ENCODE results near the gene KMT2B.

Gene KMT2B

DNA sequence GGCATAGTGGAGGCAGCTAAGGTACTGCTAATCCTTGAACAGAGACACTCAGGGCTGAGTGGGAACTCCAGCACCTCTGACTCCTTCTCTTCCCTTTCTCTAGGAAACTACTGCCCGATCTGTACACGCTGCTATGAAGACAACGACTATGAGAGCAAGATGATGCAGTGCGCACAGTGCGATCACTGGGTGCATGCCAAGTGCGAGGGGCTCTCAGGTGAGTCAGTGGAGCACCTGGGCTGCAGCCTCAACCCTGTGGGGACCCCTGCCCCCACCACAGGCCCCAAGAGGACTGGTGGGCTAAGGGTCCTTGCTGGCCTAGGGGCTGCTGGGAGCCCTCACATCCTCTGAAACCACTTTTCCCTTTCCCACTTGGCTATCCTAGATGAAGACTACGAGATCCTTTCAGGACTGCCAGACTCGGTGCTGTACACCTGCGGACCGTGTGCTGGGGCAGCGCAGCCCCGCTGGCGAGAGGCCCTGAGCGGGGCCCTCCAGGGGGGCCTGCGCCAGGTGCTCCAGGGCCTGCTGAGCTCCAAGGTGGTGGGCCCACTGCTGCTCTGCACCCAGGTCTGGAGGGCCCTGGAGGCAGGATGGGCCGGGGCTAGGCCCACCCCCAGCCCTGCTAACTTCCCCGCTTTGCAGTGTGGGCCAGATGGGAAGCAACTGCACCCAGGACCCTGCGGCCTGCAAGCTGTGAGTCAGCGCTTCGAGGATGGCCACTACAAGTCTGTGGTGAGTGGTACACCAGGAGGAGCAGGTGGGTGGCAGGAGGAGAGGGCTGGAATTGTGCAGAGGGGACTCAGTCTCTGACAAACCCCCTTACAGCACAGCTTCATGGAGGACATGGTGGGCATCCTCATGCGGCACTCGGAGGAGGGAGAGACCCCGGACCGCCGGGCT is 9.5 kb downstream of the KMT2B start:
- DNase-seq: no peak

DNA sequence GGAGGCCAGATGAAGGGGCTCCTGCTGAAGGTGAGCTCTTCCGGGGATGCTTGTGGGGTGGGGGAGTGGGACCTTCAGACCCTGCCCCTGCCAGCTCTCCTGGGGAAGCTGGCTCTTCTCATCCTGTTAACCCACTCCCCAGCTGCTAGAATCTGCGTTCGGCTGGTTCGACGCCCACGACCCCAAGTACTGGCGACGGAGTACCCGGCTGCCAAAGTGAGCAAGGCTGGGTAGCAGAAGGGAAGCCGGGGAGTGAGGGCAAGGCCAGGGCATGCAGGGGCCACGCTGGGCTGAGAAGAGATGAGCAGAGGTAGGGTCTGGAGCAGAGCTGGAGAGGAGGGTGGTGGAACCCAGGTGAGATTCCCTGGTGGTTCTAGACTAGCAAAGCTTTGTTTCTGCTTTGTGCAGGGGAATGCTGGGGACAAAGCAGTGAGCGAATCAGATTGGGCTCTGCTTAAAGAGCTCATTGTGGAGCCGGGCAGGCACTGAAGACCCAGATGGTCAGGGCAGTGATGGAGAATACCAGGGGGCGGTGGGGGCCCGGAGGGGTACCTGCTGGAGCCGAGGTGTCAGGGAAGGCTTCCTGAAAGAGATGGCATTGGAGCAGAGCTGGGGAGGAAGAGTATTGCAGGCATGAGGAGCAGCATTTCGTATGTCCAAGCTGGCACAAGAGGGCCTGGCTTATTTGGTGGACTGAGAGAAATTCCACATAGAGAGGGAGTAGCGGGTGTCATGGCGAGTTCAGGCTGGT is 10.3 kb downstream of the KMT2B start:
- no peak for DNase-seq

DNA sequence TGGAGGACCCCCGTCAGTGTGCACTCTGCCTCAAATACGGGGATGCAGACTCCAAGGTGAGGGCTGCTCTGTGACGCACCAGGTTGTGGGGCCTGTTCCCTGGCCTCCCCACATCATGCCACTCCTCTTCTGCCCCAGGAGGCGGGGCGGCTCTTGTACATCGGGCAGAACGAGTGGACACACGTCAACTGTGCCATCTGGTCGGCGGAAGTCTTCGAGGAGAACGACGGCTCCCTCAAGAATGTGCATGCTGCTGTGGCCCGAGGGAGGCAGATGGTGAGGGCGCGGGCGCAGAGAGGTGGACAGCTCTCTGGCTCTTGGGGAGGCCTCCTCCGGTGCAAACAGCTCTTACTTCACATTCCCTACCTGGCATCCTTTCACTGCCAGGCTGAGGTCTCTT is 11.2 kb downstream of the KMT2B start:
- no peak for DNase-seq

DNA sequence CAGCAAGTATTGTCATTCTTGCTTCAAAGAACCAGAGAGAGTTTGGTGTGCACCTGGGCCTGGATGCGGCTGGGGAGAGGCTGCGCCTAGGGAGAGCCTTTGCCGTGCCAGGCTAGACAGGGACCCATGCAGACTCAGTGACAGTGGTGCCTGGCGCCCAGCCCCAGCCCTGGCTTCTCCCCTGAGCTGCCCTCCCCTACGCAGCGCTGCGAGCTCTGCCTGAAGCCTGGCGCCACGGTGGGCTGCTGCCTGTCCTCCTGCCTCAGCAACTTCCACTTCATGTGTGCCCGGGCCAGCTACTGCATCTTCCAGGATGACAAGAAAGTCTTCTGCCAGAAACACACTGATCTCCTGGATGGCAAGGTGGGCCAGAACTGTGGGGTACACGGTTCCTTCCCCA is 12.0 kb downstream of the KMT2B start:
- DNase-seq: no peak

GRCh38 chr19:35730326-35730725 is 12.5 kb downstream of the KMT2B start:
- no peak for DNase-seq

- DNase-seq: no peak
Observed at GRCh38 chr19:35731353-35731752, 13.6 kb downstream of the KMT2B start.

DNA sequence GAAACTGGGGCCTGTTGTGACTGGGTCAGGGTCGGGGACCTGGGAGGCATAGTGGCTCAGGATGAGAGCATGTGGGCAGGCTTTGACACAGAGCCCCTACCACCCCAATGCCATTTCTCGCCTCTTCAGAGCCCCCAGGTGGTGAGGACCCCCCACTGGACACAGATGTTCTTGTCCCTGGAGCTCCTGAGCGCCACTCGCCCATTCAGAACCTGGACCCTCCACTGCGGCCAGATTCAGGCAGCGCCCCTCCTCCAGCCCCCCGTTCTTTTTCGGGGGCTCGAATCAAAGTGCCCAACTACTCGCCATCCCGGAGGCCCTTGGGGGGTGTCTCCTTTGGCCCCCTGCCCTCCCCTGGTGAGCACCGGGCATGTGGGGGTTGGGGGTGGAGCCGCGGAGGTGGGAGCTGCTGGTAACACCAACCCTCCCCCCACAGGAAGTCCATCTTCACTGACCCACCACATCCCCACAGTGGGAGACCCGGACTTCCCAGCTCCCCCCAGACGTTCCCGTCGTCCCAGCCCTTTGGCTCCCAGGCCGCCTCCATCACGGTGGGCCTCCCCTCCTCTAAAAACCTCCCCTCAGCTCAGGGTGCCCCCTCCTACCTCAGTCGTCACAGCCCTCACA is 14.1 kb downstream of the KMT2B start:
- DNase-seq: no peak

DNA sequence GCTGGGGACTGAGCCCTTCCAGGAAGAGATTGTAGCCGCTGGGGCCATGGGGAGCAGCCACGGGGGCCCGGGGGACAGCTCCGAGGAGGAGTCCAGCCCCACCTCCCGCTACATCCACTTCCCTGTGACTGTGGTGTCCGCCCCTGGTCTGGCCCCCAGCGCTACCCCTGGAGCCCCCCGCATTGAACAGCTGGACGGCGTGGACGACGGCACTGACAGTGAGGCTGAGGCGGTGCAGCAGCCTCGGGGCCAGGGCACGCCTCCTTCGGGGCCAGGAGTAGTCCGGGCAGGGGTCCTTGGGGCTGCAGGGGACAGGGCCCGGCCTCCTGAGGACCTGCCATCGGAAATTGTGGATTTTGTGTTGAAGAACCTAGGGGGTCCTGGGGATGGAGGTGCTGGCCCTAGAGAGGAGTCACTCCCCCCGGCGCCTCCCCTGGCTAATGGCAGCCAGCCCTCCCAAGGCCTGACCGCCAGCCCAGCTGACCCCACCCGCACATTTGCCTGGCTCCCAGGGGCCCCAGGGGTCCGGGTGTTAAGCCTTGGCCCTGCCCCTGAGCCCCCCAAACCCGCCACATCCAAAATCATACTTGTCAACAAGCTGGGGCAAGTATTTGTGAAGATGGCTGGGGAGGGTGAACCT is 14.9 kb downstream of the KMT2B start:
- DNase-seq: no peak

DNA sequence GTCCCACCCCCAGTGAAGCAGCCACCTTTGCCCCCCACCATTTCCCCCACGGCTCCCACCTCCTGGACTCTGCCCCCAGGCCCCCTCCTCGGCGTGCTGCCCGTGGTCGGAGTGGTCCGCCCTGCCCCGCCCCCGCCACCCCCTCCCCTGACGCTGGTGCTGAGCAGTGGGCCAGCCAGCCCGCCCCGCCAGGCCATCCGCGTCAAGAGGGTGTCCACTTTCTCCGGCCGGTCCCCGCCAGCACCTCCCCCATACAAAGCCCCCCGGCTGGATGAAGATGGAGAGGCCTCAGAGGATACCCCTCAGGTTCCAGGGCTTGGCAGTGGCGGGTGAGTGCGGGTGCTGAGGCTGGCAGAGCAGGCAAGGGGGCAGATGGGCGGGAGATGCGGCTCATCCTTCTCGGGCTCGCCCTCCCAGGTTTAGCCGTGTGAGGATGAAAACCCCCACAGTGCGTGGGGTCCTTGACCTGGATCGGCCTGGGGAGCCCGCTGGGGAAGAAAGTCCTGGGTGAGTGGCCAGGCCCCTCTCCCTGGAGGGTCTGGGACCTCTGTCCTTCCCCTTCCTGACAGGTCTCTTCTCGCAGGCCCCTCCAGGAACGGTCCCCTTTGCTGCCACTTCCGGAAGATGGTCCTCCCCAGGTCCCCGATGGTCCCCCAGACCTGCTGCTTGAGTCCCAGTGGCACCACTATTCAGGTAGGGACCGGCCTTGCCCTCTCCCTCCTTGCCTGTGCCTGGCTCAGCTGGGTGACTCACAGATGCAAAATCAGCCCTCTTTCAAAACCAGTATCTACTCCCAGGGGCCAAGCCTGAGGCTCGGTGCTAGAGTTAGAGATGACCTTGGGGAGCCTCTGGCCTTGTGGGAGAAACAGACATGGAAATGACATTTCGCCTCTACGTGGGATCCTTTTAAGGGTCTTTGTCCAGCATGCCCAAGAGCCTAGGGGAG is 15.7 kb downstream of the KMT2B start:
- DNase-seq: no peak

- no peak for DNase-seq
Observed at GRCh38 chr19:35734273-35734672, 16.5 kb downstream of the KMT2B start.

GRCh38 chr19:35734889-35735288 is 17.1 kb downstream of the KMT2B start:
- DNase-seq: no peak

DNA sequence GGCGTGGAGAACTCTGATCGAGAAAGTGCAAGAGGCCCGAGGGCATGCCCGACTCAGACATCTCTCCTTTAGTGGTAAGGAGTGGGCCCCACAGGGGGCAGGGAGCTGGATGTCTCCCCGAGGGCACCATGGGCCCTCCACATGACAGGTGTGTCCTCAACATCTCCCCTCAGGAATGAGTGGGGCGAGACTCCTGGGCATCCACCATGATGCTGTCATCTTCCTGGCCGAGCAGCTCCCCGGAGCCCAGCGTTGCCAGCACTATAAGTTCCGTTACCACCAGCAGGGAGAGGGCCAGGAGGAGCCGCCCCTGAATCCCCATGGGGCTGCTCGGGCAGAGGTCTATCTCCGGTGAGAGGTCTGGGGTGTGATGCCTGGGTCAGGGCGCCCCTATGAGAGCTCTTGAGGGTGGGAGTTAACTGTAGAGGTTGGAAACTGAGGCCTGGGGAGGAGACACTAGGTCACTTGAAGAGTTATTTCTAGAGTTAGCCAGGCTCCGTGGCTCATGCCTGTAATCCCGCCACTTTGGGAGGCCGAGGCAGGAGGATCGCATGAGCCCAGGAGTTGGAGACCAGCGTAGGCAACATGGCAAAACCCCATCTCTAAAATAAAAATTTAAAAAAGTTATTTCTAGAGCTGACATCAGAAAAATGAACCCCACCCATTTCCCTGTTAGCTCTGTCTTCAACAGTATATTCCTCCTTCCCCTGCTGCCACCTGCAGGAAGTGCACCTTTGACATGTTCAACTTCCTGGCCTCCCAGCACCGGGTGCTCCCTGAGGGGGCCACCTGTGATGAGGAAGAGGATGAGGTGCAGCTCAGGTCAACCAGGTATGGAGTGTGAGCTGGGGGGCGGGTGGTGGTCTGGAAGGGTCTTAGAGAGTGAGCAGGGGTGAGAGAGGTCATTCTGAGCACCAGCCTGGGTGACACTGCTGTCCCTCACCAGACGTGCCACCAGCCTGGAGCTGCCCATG is 19.4 kb downstream of the KMT2B start:
- DNase-seq: no peak

DNA sequence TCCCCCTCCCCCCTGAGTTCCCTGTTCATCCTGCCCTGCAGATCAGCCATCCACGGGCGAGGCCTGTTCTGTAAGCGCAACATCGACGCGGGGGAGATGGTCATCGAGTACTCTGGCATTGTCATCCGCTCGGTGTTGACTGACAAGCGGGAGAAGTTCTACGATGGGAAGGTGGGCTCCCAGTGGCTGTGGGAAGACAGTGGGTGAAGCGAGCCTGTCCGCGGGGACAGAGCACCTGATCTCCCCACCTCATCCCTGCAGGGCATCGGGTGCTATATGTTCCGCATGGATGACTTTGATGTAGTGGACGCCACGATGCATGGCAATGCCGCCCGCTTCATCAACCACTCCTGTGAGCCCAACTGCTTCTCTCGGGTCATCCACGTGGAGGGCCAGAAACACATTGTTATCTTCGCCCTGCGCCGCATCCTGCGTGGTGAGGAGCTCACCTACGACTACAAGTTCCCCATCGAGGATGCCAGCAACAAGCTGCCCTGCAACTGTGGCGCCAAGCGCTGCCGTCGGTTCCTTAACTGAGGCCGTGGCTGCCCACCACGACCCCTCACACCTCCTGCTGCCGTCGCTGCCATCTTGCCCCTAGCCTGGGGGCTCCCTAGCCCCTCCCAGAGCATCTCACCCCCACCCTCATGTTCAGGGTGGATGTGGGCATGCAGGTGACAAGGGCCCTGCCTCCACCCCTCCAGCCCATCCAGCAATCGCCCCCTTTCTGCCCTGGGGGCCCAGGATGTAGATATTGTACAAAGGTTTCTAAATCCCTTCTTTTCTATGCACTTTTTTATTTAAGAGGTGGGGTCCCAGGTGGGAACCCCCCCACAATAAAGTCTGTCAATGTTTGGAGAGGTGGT is 20.5 kb downstream of the KMT2B start:
- DNase-seq: no peak

GRCh38 chr19:35738887-35739229 is 21.1 kb downstream of the KMT2B start:
- DNase-seq: no peak

- no peak for DNase-seq
Observed at GRCh38 chr19:35739275-35740107, 21.7 kb downstream of the KMT2B start.

GRCh38 chr19:35740108-35740422 is 22.3 kb downstream of the KMT2B start:
- DNase-seq: no peak

GRCh38 chr19:35740423-35741202 is 22.8 kb downstream of the KMT2B start:
- DNase-seq: peak; percentile 91

DNA sequence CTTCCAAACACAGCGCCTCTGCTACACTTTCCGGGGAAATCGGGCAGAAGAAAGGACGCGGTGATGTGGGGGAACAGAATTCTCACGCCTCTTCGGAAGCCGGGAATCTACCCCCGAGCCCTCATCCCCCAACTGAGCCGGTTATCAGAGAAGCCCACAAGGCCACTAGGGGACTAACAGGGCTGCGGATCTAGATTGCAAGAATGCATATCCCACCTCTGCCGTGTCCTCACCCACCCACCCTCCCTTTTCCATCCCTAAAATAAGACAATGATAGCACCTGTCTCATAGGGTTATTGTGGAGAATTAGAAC is 23.4 kb downstream of the KMT2B start:
- no peak for DNase-seq

All from amniotic stem cell (primary cell).